ENCODE results near the gene ACSL1.

DNA sequence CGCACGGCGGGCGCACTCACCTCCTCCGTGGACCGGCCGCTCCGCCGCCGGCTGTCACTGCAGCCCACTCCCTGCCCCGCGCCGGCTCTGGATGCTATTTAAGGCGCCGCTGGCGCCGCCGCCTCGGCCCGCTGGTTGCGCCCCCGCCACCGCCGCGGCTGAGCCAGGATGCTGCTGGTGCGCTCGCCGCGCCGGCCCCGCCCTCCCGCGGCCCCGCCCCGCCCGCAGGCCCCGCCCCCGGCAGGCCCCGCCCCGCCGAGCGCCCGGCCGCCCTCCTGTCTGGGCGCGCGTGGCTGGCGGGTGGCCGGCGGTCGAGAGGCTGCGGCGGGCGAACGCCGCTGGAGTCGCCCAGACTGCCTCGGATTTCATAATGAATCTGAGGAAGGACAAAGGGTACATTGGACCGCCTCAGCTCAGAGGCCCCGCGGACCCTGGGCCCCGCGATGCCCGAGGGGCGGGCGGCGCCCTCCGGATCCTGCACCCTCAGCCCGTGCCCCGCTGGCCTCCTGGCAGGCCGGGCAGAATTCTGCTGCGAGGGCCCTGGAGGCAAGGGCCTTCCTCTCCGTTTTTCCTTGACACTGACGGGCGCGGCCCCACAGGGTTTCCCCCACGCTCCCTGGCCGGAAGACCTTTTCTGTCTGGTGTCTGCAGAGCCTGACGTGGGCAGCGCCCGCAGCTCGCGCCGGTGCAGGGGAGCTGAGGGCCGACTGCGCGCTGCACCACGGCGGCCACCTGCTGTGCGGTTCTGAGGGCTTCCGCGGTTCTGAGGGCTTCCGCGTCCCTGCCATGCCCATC, at the start of gene ACSL1:
- TF ChIP-seq ZFX (IDR thresholded peaks at IDR 0.05): no peak; the same call in 1 of the 2 replicates
- TF ChIP-seq, protein P1, sequence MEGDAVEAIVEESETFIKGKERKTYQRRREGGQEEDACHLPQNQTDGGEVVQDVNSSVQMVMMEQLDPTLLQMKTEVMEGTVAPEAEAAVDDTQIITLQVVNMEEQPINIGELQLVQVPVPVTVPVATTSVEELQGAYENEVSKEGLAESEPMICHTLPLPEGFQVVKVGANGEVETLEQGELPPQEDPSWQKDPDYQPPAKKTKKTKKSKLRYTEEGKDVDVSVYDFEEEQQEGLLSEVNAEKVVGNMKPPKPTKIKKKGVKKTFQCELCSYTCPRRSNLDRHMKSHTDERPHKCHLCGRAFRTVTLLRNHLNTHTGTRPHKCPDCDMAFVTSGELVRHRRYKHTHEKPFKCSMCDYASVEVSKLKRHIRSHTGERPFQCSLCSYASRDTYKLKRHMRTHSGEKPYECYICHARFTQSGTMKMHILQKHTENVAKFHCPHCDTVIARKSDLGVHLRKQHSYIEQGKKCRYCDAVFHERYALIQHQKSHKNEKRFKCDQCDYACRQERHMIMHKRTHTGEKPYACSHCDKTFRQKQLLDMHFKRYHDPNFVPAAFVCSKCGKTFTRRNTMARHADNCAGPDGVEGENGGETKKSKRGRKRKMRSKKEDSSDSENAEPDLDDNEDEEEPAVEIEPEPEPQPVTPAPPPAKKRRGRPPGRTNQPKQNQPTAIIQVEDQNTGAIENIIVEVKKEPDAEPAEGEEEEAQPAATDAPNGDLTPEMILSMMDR (conservative IDR thresholded peaks at IDR 0.05): no peak
